ENCODE results near the gene FASTKD1. TPM values are rescaled to one million over a fixed set of nuclear protein-coding genes. Genes with fewer than 3 reads are reported as not detected.
"Not testable (repeated sequence)": the region's sequence is repeated elsewhere in the genome, so short reads cannot be mapped to it uniquely, and the experiment has no call there.

Gene FASTKD1
- total and polyA plus RNA-seq, 2 donors from 2014 or later: 24.2 to 49.8 TPM

- FAIRE-seq (peak; percentile 76), DNase-seq (no peak)
- peak overlapping the region; percentile 74 to 90 (median 81) for H3K4me3 ChIP-seq (ENCODE audit: low read length in 3 of 3)
- no peak for TF ChIP-seq CTCF (IDR thresholded peaks at IDR 0.05; ENCODE audit: borderline replicate concordance, extremely low read depth, insufficient read depth)
- no peak overlapping the region for H3K27ac ChIP-seq (ENCODE audit: low read depth in 2 of 2, low read length in 2 of 2)
- H3K9me3 ChIP-seq (ENCODE audit: control insufficient read depth in 2 of 3, insufficient read depth in 1 of 3, low read length in 3 of 3): no peaks in the 10 kb centered on the region
- H3K4me1 ChIP-seq (ENCODE audit: control insufficient read depth in 2 of 3, insufficient read depth in 2 of 3, low read depth in 1 of 3, low read length in 3 of 3): peaks cover 0 to 4% (median 0%) of the 10 kb centered on the region in 3 donors
- peak overlapping the region in 2 of 3 donors; percentile 44 to 90 for H3K9ac ChIP-seq (ENCODE audit: low read length in 3 of 3)
- H3K36me3 ChIP-seq (ENCODE audit: control insufficient read depth in 2 of 3, insufficient read depth in 3 of 3, low read length in 3 of 3): no peaks in the 10 kb centered on the region
- intact Hi-C loops (cut with DNase I): no loop called here
- H3K27me3 ChIP-seq (ENCODE audit: control insufficient read depth, insufficient read depth, low read length): no peaks in the 10 kb centered on the region
Measured at GRCh38 chr2:169573974-169574299, 272 bp upstream of the FASTKD1 start.

GRCh38 chr2:169572821-169573159, 875 bp downstream of the FASTKD1 start:
- Histone ChIP-seq H3K9ac (ENCODE audit: low read length in 3 of 3) (peak overlapping the region; percentile 37 to 90 (median 44)), H3K36me3 (ENCODE audit: control insufficient read depth in 2 of 3, insufficient read depth in 3 of 3, low read length in 3 of 3) (no peaks in the 10 kb centered on the region), H3K9me3 (ENCODE audit: control insufficient read depth in 2 of 3, insufficient read depth in 1 of 3, low read length in 3 of 3) (no peaks in the 10 kb centered on the region), H3K27ac (ENCODE audit: low read depth in 2 of 2, low read length in 2 of 2) (peak overlapping the region in 1 of 2 donors; percentile 59), H3K4me3 (ENCODE audit: low read length in 3 of 3) (peak overlapping the region; percentile 74 to 90 (median 81)), H3K27me3 (ENCODE audit: control insufficient read depth, insufficient read depth, low read length) (no peaks in the 10 kb centered on the region), H3K4me1 (ENCODE audit: control insufficient read depth in 2 of 3, insufficient read depth in 2 of 3, low read depth in 1 of 3, low read length in 3 of 3) (peaks cover 0 to 4% (median 0%) of the 10 kb centered on the region in 3 donors)
- DNase-seq (no peak), FAIRE-seq (no peak)
- intact Hi-C loops (cut with DNase I): no loop called here
- no peak for TF ChIP-seq CTCF (IDR thresholded peaks at IDR 0.05; ENCODE audit: borderline replicate concordance, extremely low read depth, insufficient read depth)

GRCh38 chr2:169572189-169572588, 1.5 kb downstream of the FASTKD1 start:
- no peak for TF ChIP-seq CTCF (IDR thresholded peaks at IDR 0.05; ENCODE audit: borderline replicate concordance, extremely low read depth, insufficient read depth)
- H3K27me3 ChIP-seq (ENCODE audit: control insufficient read depth, insufficient read depth, low read length): no peaks in the 10 kb centered on the region
- H3K4me1 ChIP-seq (ENCODE audit: control insufficient read depth in 2 of 3, insufficient read depth in 2 of 3, low read depth in 1 of 3, low read length in 3 of 3): peaks cover 0 to 4% (median 0%) of the 10 kb centered on the region in 3 donors
- no peak for DNase-seq
- no peaks in the 10 kb centered on the region for H3K9me3 ChIP-seq (ENCODE audit: control insufficient read depth in 2 of 3, insufficient read depth in 1 of 3, low read length in 3 of 3)
- H3K36me3 ChIP-seq (ENCODE audit: control insufficient read depth in 2 of 3, insufficient read depth in 3 of 3, low read length in 3 of 3): no peaks in the 10 kb centered on the region
- no peak overlapping the region for H3K9ac ChIP-seq (ENCODE audit: low read length in 3 of 3)
- no peak for FAIRE-seq
- H3K4me3 ChIP-seq (ENCODE audit: low read length in 3 of 3): no peak overlapping the region
- H3K27ac ChIP-seq (ENCODE audit: low read depth in 2 of 2, low read length in 2 of 2): no peak overlapping the region
- intact Hi-C loops (cut with DNase I): no loop called here

GRCh38 chr2:169571571-169571970, 2.1 kb downstream of the FASTKD1 start:
- no peak overlapping the region for H3K9ac ChIP-seq (ENCODE audit: low read length in 3 of 3)
- intact Hi-C loops (cut with DNase I): no loop called here
- no peaks in the 10 kb centered on the region for H3K36me3 ChIP-seq (ENCODE audit: control insufficient read depth in 2 of 3, insufficient read depth in 3 of 3, low read length in 3 of 3)
- no peak overlapping the region for H3K4me3 ChIP-seq (ENCODE audit: low read length in 3 of 3)
- H3K9me3 ChIP-seq (ENCODE audit: control insufficient read depth in 2 of 3, insufficient read depth in 1 of 3, low read length in 3 of 3): no peaks in the 10 kb centered on the region
- H3K4me1 ChIP-seq (ENCODE audit: control insufficient read depth in 2 of 3, insufficient read depth in 2 of 3, low read depth in 1 of 3, low read length in 3 of 3): peaks cover 0 to 4% (median 0%) of the 10 kb centered on the region in 3 donors
- FAIRE-seq (no peak), DNase-seq (no peak)
- TF ChIP-seq CTCF (IDR thresholded peaks at IDR 0.05; ENCODE audit: borderline replicate concordance, extremely low read depth, insufficient read depth): no peak
- H3K27ac ChIP-seq (ENCODE audit: low read depth in 2 of 2, low read length in 2 of 2): no peak overlapping the region
- no peaks in the 10 kb centered on the region for H3K27me3 ChIP-seq (ENCODE audit: control insufficient read depth, insufficient read depth, low read length)

- DNase-seq; H3K27ac ChIP-seq (ENCODE audit: low read depth in 2 of 2, low read length in 2 of 2); H3K27me3 ChIP-seq (ENCODE audit: control insufficient read depth, insufficient read depth, low read length); H3K4me1 ChIP-seq (ENCODE audit: control insufficient read depth in 2 of 3, insufficient read depth in 2 of 3, low read depth in 1 of 3, low read length in 3 of 3); intact Hi-C loops (cut with DNase I); H3K36me3 ChIP-seq (ENCODE audit: control insufficient read depth in 2 of 3, insufficient read depth in 3 of 3, low read length in 3 of 3); FAIRE-seq; H3K4me3 ChIP-seq (ENCODE audit: low read length in 3 of 3); H3K9ac ChIP-seq (ENCODE audit: low read length in 3 of 3); H3K9me3 ChIP-seq (ENCODE audit: control insufficient read depth in 2 of 3, insufficient read depth in 1 of 3, low read length in 3 of 3): not testable (repeated sequence)
Measured at GRCh38 chr2:169570752-169571151, 2.9 kb downstream of the FASTKD1 start.
